Amniotic epithelial cell (primary cell): ENCODE data around the gene RESF1.

Experiments used
- DNase-seq: peaks from one replicate; pipeline ENCODE4 v3.0.0-alpha.2; 2010; ENCODE audit warnings: low read depth

RESF1 gene

DNA sequence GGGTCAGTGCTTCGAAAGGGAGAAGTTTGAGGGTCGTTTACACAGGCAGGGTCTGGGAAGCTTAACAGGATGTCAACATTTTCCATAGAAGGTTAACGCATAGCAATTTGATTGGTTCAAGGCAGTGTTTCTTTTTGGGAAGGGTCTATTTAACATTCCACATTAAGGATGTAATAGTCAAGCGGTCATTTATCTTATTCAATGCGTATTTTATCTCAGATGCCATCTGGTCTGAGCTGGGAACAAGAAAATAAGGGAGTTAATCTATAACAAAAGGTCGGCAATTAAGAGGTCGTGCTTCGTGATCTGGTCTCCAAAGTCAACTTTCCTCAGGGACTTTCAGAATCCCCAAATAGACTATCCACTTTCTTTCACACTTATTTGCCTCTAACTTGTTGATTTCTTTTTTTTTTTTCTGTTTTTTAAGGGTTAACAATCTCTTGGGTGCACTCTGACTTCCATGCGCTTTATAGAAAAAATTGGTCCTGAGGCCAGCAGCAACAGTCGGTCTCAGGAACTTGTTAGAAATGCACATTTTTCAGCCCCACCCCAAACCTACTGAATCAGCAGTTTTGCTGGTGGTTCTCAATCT is 550 bp upstream of the RESF1 start:
- no peak for DNase-seq

DNA sequence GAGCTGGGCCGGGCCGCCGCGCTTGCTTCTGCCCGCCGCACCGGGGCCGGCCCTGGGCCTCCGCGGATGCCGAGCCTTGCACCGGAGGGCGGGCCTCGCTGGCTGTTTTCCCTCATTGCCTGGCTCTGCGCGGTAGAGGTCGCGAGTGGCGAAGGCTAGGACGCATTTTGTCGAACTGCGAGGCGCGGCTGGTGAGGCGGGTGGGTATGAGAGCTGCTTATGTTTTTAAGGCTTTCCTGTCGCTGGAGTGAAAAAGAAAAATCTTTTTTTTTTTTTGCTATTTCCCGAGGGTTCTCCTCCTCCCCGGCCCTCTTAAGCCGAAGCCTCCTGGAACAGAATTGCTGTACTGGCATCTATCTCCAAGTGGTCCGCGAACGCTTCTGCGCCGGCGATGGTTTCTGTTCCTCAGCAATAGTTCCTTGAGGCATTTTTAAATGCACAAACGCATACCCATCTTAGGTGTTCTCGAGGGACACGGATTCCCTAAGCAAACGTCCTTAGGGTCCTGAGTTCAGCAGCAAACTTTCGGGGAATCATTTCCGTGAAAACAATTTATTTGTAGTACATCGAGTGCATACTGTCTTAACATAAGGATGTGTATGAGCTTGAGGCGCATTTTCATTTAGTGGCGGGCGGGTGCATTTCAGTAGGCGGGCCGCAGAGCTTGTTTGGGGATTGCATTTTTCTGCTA is 631 bp downstream of the RESF1 start:
- DNase-seq, result peak; percentile 48

DNA sequence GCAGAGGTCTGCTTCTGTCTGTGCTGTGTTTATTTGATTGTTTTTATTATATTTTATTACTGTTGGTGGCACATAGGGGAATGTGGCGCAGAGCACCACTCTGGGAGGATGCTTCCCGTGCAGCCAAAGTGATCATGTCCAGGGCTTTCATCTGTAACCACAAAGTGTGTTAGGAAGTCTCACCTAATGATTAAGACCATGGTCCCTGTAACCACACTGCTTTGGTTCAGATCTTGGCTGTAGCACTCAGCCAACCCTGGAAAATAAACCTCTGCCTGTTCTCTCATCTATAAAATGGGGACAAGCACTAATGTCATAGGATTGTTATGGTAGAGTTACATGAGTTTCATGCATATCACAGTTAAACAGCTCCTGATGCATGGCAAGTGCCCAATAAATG is 1.9 kb downstream of the RESF1 start:
- peak; percentile 32 for DNase-seq

DNA sequence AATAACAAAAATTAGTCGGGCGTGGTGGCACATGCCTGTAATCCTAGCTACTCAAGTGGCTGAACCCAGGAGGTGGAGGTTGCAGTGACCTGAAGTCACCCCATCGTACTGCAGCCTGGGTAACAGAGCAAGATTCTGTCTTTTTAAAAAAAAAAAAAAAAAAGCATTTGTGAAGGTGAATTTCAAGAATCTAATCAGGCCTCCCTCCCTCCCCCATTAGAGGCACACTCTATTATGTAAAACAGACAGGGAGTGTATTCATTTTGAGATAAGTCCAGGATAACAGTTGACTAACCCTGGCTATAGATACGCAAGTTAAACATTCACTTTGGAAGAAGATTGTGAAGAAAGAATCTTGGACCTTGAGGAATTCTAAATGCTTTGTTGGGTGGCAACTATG is 2.9 kb downstream of the RESF1 start:
- peak; percentile 75 for DNase-seq

DNA sequence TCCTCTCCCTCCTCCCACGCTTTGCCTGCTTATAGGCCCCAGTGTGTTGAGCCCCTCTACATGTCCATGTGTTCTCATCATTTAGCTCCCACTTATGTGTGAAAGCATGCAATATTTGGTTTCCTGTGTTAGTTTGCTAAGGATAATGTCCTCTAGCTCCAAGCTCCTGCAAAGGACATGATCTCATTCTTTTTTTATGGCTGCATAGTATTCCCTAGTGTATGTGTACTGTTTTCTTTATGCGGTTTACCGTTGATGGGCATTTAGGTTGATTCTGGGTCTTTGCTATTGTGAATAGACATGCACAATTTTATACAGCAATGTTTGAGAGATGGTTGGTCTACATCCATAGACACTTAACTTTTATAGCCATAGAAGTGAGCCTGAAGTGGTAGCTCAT is 5.1 kb downstream of the RESF1 start:
- no peak for DNase-seq

DNA sequence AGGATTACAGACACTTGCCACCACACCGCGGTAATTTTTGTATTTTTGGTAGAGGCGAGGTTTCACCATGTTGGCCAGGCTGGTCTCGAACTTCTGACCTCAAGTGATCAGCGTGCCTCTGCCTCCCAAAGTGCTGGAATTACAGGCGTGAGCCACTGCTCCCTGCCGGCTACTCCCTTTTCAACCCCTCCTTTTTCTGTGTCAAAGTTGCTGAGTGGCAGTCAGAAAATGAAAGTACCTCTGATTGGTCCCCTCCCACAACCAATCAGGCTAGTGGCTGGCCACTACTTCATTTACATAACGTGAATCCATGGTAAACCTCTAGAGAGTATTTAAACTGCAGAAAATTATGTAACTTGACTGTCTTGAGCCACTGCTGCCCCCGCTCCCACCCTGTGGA is 5.9 kb downstream of the RESF1 start:
- no peak for DNase-seq

DNA sequence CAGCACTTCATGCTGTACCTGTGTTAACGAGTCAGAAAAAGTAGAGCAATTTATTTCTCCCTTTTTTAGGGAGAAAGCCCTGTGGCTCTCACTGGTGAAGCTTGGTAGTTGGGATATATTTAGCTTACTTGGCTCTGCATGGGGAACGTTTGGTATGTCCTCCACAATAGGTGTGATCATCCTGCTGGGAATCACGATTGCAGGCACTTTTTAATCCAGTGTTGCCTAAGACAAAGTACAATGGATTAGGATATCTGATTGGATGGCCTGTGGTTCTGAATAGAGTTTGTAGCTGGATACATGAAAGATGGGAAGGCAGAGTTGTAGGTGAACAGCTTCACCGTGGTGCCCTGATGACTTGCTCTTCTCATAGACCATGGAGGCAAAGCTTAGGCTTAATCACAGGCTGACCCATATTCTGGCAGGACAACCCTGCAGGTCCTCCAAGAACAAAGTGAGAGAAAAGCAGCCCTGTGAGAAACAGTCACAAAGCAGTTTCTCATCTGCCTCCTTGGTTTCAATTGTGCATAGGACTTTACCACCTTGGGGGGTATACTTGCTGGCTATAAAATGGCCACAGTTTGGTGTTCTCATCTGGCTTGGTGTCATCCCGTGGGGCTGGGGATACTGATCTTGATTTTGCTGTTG is 7.5 kb downstream of the RESF1 start:
- peak; percentile 64 for DNase-seq

DNA sequence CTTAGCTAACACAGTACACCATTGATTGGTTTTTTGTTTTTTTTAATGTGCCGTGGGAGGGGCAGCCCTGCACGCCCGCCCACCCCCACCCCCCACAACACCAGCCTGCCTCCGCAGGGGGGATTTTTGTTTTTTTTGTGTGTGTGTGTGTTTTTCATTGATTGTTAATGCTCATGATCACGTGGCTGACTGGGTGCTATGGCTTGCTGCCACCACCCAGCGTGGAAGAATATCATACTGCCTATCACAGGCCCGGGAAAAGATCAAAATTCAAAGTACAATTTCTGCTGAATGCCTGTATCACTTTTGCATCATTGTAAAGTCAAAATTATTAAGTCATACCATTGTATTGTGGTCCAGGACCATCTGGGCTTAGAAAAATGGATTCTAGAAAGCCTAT is 8.3 kb downstream of the RESF1 start:
- DNase-seq, result no peak

DNA sequence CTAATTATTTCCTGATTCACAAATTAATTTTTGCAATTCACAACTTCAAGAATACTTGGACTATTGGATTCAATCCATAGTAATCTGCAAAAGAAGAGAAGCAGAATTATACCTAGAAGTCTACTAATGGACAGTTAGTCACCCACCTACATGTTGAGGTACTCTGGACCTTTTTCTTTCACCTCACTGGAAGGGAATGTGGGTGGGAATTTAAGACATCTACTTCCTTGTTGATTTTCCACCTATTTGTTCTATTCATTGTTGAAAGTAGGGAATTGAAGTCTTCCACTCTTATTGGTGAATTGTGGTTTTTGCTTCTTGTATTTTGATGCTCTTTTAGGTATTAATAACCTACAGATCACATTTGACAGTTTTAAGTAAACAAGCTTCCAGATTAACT is 11.0 kb downstream of the RESF1 start:
- DNase-seq, result no peak

DNA sequence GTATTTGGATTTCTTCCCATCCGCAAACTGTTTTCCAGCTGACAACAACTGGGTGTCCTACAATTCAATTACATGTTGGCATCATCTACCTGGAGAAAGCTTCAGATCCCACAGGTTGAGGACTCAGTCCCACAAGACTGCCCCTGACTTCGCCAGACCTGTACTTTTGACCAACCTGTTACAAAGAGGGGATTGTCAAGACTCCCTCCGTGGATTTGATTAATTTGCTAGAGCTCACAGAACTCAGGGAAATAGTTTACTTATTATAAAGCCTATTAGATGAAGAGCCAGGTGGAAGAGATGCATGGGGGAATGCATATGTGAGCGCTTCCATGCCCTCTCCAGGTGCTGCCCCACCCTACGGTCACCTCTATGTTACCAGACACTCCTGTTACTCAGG is 14.6 kb downstream of the RESF1 start:
- no peak for DNase-seq

DNA sequence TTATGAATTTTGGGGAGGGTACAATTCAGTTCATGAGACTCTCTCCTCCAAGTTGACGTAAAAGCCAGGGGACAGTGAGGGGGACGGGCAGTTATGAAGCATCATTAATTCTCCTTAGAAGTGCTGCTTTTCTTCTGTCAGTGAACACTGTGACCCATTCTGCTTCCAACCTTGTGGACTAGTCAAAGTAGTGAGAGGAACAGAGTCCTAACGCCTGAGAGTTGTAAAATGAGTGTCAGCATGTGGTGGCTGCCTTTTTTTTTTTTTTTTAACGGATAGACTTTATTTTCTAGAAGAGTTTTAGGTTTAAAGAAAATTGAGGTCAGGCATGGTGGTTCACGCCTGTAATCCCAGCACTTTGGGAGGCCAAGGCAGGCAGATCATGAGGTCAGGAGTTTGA is 15.5 kb downstream of the RESF1 start:
- DNase-seq, result no peak

DNA sequence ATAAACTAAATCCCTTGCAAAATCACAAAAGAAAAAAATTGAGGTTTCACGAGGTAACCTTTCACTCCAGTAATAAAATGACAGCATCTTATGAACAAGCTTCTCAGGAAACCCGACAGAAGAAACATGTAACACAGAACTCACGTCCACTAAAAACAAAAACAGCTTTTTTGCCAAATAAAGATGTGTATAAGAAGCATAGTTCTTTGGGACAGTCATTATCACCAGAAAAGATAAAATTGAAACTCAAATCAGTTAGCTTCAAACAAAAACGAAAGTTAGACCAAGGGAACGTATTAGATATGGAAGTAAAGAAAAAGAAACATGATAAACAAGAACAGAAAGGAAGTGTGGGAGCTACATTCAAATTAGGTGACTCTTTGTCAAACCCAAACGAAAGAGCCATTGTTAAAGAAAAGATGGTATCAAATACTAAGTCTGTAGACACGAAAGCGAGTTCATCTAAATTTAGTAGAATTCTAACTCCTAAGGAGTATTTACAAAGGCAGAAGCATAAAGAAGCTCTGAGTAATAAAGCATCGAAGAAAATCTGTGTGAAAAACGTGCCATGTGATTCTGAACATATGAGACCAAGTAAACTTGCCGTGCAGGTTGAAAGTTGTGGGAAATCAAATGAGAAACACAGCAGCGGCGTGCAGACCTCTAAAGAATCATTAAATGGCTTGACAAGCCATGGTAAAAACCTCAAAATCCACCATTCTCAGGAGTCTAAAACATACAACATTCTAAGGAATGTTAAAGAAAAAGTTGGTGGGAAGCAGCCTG is 25.8 kb downstream of the RESF1 start:
- no peak for DNase-seq

DNA sequence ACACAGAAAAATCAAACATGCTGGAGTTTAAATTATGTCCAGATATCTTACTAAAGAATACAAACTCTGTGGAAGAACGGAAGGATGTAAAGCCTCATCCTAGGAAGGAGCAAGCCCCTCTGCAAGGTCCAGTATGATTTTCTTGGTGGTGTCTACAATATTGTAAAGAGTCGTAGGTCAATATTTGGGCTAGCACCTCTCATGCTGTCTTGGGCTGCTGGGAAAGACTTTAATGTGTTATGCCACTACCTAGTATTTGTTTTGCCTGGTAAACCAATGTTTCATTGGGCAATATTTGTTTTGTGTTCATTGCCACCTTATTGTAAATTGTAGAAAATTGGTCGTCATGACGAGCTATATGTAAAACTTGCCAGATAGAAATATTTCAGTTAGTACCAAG is 26.6 kb downstream of the RESF1 start:
- DNase-seq, result no peak

DNA sequence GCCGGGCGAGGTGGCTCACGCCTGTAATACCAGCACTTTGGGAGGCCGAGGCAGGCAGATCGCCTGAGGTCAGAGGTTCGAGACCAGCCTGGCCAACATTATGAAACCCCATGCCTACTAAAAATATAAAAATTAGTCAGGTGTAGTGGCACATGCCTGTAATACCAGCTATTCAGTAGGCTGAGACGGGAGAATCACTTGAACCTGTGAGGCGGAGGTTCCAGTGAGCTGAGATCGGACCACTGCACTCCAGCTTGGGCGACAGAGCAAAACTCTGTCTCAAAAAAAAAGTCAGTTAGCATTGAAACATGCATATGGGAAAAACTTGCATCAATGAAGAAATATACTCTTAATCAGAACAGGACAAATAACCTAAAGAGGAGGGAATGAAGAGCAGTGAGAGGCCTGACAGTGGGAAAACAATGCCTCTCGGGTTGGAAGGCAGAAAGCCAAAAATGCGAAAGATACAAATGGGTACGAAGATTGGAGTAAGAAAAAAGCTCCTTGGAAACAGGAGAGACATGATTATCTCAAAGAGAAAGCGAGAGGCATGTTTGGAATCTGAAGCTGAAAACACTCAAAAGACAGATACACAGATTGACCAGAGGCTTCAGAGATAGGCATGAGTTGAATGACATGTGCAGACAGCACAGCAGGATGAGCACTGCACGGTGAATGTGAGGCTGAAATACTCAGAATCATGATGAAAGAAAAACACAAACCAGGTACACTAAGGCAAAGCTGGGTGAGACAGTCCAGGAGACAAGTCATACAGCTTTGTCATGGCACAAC is 30.6 kb downstream of the RESF1 start:
- DNase-seq, result peak; percentile 92

DNA sequence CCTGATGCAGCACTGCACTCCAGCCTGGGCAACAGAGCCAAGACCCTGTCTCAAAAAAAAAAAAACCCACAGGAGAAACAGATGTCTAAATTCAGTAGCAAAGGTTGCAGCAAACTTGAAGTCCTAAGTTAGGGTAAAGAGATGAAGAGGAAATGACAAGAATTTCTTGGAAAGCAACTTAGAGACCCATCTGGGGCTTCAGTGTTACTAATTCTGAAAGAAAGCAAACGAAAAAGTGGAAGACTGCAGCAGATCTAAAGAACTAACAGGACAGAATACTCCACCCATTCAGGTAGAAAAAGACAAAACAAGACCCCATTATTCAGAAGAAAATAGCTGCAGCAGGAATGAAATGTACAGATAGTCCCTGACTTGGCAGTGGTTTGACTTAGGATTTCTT is 31.9 kb downstream of the RESF1 start:
- no peak for DNase-seq

DNA sequence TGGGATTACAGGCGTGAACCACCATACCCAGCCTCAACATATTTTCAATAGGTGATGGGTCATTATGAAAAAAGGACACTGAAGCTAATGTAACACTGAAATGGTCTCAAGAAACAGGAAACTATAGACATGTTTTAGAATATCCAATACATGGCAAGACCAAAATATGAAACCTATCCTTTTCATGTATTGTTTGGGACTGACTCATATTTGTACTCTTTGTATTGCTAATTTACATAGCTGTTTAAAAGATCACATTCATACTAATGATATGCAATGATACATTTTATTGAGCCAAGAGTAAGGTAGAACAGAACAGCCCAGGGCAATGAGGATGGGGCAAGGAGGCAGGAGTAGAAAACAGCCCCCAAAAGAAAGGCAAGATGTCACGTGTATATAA is 32.6 kb downstream of the RESF1 start:
- no peak for DNase-seq

DNA sequence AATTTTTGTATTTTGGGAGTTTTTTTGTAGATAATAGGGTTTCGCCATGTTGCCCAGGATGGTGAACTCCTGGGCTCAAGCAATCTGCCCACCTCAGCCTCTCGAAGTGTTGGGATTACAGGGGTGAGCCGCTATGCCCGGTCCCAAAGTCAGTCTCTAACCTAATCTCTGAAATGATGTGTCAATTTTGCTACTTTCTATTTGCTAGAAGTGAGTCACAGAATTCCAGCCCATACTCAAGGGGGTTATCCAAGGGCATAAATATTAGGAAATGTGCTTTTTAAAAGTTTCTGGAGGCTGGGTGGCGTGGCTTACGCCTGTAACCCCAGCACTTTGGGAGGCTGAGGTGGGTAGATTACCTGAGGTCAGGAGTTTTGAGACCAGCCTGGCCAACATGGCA is 40.5 kb downstream of the RESF1 start:
- DNase-seq, result peak; percentile 52

DNA sequence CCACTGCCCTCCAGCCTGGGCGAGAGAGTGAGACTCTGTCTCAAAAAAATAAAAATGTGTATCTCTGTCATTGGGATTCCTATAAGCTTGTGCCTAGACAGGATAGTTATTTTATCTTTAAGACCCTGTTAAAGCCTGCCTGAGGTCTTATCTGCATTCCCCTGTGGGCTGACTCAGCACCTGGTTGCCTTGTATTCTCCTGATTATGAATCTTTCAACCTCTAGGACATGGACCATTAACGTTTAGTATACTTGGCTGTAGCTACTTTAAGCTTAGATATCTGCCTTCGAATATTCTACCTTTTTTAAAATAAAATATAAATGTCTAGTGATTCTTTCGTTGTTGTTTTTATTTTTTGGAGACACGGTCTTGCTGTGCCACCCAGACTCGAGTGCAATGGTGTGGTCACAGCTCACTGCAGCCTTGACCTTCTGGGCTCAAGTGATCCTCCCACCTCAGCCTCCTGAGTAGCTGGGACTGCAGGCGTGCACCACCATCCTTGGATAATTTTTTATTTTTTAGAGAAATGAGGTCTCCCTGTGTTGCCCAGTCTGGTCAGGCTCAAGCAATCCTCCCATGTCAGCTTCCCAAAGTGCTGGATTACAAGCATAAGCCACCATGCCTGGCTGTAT is 41.3 kb downstream of the RESF1 start:
- DNase-seq, result peak; percentile 49

DNA sequence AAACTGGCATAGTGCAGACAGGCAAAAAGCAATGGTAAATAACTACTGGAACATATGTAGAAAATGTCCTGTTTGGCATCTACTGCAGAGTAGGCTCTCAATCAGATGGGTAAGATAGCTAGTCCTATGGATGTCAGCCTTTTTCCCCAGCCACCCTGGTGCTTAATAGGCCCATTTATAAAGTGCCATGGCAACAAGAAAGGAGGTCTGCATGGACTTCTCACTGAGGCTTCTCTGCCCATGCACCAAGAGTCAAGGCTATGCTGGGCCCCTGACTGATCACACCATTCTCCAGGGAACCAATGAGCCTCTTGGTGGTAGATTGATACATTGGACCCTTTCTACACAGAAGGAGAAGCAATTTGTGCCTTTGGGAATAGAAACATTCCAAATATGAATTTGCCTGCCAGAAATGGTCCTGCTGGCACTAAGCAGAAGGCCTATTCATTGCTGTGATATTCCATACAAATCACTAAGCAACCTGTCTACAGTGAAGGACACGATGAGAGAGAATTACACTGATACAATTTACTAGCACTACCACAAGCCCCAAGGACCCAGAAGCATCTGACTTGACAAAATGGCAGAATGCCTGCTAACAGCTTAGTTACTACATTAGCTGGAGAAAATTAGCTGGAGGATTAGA is 43.8 kb downstream of the RESF1 start:
- peak; percentile 44 for DNase-seq

DNA sequence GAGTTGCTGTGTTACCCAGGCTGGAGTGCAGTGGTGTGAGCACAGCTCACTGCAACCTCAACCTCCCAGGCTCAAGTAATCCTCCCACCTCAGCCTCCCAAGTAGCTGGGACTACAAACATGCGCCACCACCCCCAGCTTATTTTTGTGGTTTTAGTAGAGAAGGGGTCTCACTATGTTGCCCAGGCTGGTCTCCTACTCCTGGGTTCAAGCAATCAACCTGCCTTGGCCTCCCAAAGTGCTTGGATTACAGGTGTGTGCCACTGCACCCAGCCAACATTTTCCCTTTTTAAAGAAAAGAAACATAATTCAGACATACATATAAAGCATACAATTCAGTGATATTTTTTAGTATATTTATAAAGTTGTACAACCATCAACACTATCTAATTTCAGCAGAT is 44.4 kb downstream of the RESF1 start:
- DNase-seq, result no peak

DNA sequence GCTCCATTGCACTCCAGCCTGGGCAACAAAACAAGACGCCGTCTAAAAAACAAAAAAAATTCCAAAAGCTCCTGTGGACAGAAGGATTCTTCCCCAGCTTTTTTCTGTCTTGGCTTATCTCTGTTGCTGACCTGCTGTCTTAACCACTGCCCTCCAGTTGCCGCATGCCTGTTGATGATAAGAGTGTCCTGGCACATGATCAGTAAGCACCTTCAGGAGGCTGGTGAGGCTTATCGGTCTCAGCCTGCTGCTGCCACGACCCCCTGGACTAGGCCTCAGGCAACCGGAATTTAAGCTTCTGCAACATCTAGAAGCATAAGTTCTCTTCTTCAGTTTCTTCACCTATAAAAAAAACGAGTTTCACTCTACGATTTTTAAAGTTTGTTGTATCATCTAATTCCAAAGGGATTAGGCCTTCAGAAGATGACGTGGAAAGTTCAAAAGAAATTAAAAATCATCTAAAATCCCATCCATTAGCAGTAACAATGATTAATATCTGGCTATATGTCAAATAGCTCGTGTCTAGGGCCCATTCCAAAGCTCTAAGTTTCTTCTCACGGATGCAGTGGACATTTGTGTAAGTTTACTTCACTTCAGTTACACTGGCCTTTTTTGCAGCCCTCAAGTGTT is 46.4 kb downstream of the RESF1 start:
- DNase-seq, result peak; percentile 95
